Progenitor cell of endocrine pancreas (in vitro differentiated cells): ENCODE data around the gene ZNHIT6. TPM values are rescaled to one million over a fixed set of nuclear protein-coding genes. Genes with fewer than 3 reads are reported as not detected.

ENCODE experiments used
- DNase-seq: peaks from one replicate; pipeline ENCODE4 v3.0.0; 2021; ENCODE audit warnings: low spot score; ENCODE audit not compliant: unreplicated experiment
- H3K27ac Mint-ChIP-seq: 2 replicates; pipeline ENCODE4 v1.8.0; 2021; ENCODE audit warnings: mild to moderate bottlenecking, moderate library complexity, mixed read lengths
- H3K27me3 Mint-ChIP-seq: 2 replicates; pipeline ENCODE4 v1.8.0; 2021; ENCODE audit warnings: mixed read lengths
- H3K36me3 Mint-ChIP-seq: 2 replicates; pipeline ENCODE4 v1.8.0; 2022; ENCODE audit warnings: mixed read lengths; ENCODE audit not compliant: insufficient read depth
- H3K4me1 Mint-ChIP-seq: 2 replicates; pipeline ENCODE4 v1.8.0; 2021; ENCODE audit warnings: low read depth, mixed read lengths
- H3K4me3 Mint-ChIP-seq: 2 replicates; pipeline ENCODE4 v1.8.0; 2021; ENCODE audit warnings: low read depth, mild to moderate bottlenecking, moderate library complexity, mixed read lengths
- H3K9me3 Mint-ChIP-seq: 2 replicates; pipeline ENCODE4 v1.8.0; 2021; ENCODE audit warnings: low read depth, mixed read lengths
- CTCF ChIP-seq: fragments of 200-600 bp; sonication (generic); IDR thresholded peaks from one replicate; pipeline ENCODE4 v1.5.0; 2021; ENCODE audit warnings: antibody characterized with exemption, mild to moderate bottlenecking; ENCODE audit not compliant: unreplicated experiment
- total RNA-seq: library from RNA; stranded (reverse); gene quantifications from 2 replicates; pipeline ENCODE4 v1.2.1, GENCODE V29; 2021

Gene ZNHIT6
- total RNA-seq, 1 donor from 2014 or later: 18.8 TPM

GRCh38 chr1:85612704-85613361 is 95.4 kb downstream of the ZNHIT6 start:
- peaks cover 2% of the 10 kb centered on the region for H3K27me3 Mint-ChIP-seq
- peaks cover 12% of the 10 kb centered on the region for H3K4me1 Mint-ChIP-seq
- H3K4me3 Mint-ChIP-seq: no peak overlapping the region
- DNase-seq: no peak
- peak overlapping the region; percentile 14 for H3K27ac Mint-ChIP-seq
- H3K9me3 Mint-ChIP-seq: no peaks in the 10 kb centered on the region
- peak; percentile 39 for TF ChIP-seq CTCF
- H3K36me3 Mint-ChIP-seq: no peaks in the 10 kb centered on the region

GRCh38 chr1:85611856-85612255 is 96.4 kb downstream of the ZNHIT6 start:
- Mint-ChIP-seq H3K27ac (no peak overlapping the region), H3K36me3 (no peaks in the 10 kb centered on the region), H3K27me3 (peaks cover 5% of the 10 kb centered on the region), H3K9me3 (no peaks in the 10 kb centered on the region), H3K4me3 (no peak overlapping the region), H3K4me1 (peaks cover 17% of the 10 kb centered on the region)
- no peak for TF ChIP-seq CTCF
- DNase-seq: no peak

DNA sequence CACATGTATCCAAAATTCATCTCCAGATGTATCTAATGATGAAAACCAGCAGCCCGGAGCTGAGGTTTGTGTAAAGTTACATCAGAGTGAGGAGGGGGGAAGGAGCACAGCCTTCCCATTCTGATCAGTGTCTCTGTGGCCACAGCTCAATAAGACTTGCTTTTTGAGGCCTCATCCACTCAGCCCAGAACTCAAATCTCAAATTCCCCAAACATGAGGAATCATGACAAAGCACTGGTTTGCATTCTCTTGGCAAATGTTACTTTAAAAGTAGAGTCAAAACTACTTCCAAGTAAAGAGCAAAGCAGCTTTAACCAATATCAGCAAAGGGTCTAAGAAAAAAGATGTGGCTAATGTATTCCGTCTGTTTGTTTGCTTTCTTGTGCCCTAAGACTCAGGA is 96.8 kb downstream of the ZNHIT6 start:
- no peak for DNase-seq
- no peak for TF ChIP-seq CTCF
- Mint-ChIP-seq H3K9me3 (no peaks in the 10 kb centered on the region), H3K27me3 (peaks cover 8% of the 10 kb centered on the region), H3K36me3 (no peaks in the 10 kb centered on the region), H3K27ac (no peak overlapping the region), H3K4me3 (no peak overlapping the region), H3K4me1 (peaks cover 21% of the 10 kb centered on the region)

GRCh38 chr1:85609976-85610375 is 98.3 kb downstream of the ZNHIT6 start:
- H3K36me3 Mint-ChIP-seq: no peaks in the 10 kb centered on the region

GRCh38 chr1:85608851-85609250 is 99.4 kb downstream of the ZNHIT6 start:
- H3K27ac Mint-ChIP-seq: no peak overlapping the region
- no peaks in the 10 kb centered on the region for H3K9me3 Mint-ChIP-seq
- H3K36me3 Mint-ChIP-seq: no peaks in the 10 kb centered on the region
- TF ChIP-seq CTCF: no peak
- H3K4me1 Mint-ChIP-seq: peaks cover 32% of the 10 kb centered on the region
- peaks cover 16% of the 10 kb centered on the region for H3K27me3 Mint-ChIP-seq
- no peak for DNase-seq
- H3K4me3 Mint-ChIP-seq: no peak overlapping the region

More at GRCh38 chr1:85609976-85610375, 98.3 kb downstream of the ZNHIT6 start:
- no peak for TF ChIP-seq CTCF
- H3K27ac Mint-ChIP-seq: no peak overlapping the region
- DNase-seq: no peak
- no peak overlapping the region for H3K4me3 Mint-ChIP-seq
- peaks cover 11% of the 10 kb centered on the region for H3K27me3 Mint-ChIP-seq
- H3K4me1 Mint-ChIP-seq: peaks cover 32% of the 10 kb centered on the region
- no peaks in the 10 kb centered on the region for H3K9me3 Mint-ChIP-seq
